GM19099 (cell line): ENCODE data around the gene NUP35.

ENCODE experiments used
- POLR2A ChIP-seq: IDR thresholded peaks from 3 replicates; pipeline ENCODE4 v1.6.1; 2011; ENCODE audit warnings: low read depth; ENCODE audit not compliant: insufficient read length; ENCODE audit errors: extremely low read depth

Gene NUP35

DNA sequence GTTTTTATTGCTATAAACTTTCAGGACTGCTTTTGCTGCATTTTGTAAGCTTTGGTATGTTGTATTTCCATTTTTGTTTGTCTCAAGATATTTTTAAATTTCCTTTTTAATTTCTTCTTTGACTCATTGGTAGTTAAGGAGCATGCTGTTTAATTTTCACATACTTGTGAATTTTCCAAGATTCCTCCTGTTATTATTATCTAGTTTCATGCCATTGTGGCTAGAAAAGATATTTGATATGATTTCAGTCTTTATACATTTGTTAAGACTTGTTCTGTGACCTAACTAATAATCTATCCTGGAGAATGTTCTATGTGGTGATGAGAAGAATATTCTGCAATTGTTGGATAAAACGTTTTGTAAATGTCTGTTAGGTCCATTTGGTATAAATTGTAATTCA is 62.1 kb downstream of the NUP35 start:
- no peak for TF ChIP-seq POLR2A

- no peak for TF ChIP-seq POLR2A
These were observed 62.5 kb downstream of the NUP35 start for GRCh38 chr2:183186766-183187165.

DNA sequence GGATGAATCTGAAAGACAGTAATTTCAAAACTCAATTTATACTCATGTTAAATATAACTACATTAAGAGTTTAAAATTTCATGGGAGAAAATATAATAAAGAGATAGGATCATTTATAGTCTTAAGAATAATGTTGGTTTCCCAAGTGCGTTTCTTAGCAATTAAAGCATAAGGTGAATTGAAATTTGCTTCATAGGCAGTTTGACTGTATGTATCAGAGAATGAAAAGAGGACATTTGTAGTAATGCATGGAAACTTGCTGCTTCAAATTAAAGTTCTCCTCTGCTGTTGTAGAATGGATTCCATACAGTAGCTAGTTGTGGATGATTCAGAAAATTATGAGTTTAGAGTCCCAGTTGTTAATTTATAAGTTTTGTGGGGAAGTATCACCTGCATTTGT is 68.1 kb downstream of the NUP35 start:
- TF ChIP-seq POLR2A = no peak

GRCh38 chr2:183193904-183194303 is 69.7 kb downstream of the NUP35 start:
- TF ChIP-seq POLR2A = no peak

DNA sequence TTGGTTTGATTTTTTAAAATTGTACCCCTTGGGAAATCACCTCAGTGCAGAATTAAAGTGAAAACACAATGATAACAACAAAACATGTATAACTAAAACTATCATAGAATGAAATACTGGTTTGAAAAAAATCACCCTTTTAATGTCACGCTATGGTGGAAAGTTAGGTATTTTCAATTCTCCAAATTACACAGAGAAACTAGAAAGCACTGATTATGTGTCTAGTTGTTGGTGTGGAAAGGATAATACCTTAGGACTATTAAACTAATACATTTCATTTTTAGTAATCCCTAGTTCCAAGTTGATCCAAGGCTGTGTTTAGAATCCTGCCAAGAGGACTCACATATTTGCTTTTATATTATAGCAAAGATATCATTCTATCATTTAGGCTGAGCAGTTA is 71.2 kb downstream of the NUP35 start:
- TF ChIP-seq POLR2A = no peak

DNA sequence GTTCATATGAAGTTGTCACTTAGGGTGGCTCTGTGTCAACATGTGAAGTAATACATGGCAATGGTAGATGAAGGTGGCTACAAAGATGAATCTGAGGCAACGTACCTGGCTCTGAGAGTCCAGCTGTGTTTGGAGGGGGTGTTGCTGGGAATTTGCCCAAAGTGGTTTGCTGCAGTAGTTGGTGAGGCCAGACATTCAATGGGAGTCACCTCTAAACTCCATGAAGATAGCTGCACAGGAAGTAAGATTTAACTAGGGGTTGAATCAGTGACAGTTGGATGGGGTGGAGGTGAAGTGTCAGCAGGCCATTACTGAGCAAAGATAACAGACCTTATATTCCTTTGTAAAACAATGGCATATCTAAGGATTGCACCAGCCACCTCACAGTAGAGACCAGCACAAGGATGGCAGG is 71.8 kb downstream of the NUP35 start:
- TF ChIP-seq POLR2A = no peak

DNA sequence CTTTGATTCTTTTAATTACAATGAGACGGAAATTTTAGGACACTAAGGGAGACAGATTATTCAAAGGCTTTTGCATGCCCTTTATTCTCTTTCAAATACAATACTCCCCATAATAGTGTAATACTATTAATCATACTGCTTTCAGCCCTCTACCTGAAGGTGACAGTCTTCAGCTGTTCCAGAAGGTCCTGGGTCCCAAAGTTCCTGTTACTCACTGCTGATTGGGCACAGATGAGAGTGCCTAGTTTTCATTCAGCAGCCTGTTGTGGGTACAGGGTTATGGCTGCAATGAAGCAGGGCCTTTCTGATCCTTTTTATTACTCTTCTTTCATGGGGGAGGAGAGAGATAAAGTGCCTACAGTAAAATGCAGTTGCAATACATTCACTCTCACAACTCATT is 80.2 kb downstream of the NUP35 start:
- TF ChIP-seq POLR2A = no peak

GRCh38 chr2:183207110-183207509 is 82.9 kb downstream of the NUP35 start:
- TF ChIP-seq POLR2A = no peak

DNA sequence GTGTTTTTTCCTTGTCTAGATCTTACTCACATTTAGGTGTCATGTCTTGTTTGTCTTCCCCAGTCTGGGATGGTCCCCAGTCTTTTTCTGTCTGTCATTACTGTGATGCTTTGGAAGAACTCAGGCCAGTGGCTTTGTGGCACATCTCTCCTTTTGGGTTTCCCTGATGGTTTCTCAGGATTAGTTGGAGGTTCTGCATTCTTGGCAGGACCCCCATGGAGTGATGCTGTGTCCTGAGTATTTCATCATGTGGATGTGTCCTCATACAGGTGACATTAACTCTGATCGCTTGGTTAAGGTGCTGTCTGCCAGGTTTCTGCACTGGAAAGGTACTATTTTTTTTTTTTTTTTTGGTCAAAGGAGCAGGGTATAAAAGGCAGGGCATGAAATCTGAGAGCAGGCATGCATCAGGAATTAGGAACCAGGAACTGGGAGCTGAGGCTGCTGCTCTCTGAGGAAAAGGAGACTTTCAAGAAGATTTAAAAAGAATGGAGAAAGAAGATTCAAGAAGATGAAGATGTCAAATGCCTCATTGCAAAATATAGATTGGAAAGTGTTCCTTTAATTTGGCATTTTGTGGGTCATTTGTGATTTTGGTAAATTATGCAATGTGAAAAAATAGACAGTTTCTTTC is 85.3 kb downstream of the NUP35 start:
- TF ChIP-seq POLR2A = no peak
